Esophagus muscularis mucosa (tissue), 4 donors: ENCODE results near the gene CITED4. TPM values are rescaled to one million over a fixed set of nuclear protein-coding genes. Genes with fewer than 3 reads are reported as not detected.

Experiments used
- DNase-seq: peaks from one replicate; pipeline ENCODE4 v3.0.0-alpha.2; 2017; ENCODE audit errors: extremely low spot score
- H3K27ac ChIP-seq, 4 donors: fragments of 200-600 bp; sonication (generic); replicated peaks in 1 of 4; 1 replicate in 3 of 4; 2 replicates in 1 of 4; pipeline ENCODE4 v1.5.1; 2016 to 2019; ENCODE audit warnings: mild to moderate bottlenecking in 1 of 4
- H3K27me3 ChIP-seq, 4 donors: fragments of 200-600 bp; sonication (generic); one replicate each; pipeline versions ENCODE4 v1.5.1 to v1.6.0; 2016 to 2019
- H3K36me3 ChIP-seq, 4 donors: fragments of 200-600 bp; sonication (generic); one replicate each; pipeline ENCODE4 v1.5.1; 2016 to 2019
- H3K4me1 ChIP-seq, 4 donors: fragments of 200-600 bp; sonication (generic); one replicate each; pipeline ENCODE4 v1.5.1; 2016 to 2019
- H3K4me3 ChIP-seq, 4 donors: fragments of 200-600 bp; sonication (generic); 1 replicate in 2 of 4; 2 replicates in 2 of 4; pipeline ENCODE4 v1.5.1; 2016 to 2019; ENCODE audit warnings: mild to moderate bottlenecking in 4 of 4, moderate library complexity in 1 of 4
- H3K9me3 ChIP-seq, 4 donors: fragments of 200-600 bp; sonication (generic); 1 replicate in 3 of 4; 2 replicates in 1 of 4; pipeline ENCODE4 v1.5.1; 2016 to 2019
- EP300 ChIP-seq: sonication (generic); formaldehyde crosslinking; IDR thresholded peaks from one replicate; pipeline ENCODE4 v1.6.1; 2017; ENCODE audit warnings: antibody characterized with exemption
- POLR2A ChIP-seq: fragments of 450-650 bp; IDR thresholded peaks from one replicate; pipeline ENCODE4 v1.6.1; 2017; ENCODE audit warnings: antibody characterized with exemption, moderate library complexity, mild to moderate bottlenecking, low read depth
- POLR2AphosphoS5 ChIP-seq, 2 donors: sonication (generic); formaldehyde crosslinking; IDR thresholded peaks; one replicate each; pipeline ENCODE4 v1.6.1; 2017; ENCODE audit warnings: antibody characterized with exemption in 2 of 2
- WGBS: methylation state at CpG from one replicate; pipeline ENCODE4 v1.1.5; 2018; 5-methylcytosine and 5-hydroxymethylcytosine counted together
- intact Hi-C: fragments of 100-400 bp; cut with DNase I; formaldehyde crosslinking; loops from one replicate; pipeline ENCODE4 v1.15.1; 2023
- total RNA-seq, 4 donors: library from RNA; depleted of rRNA; stranded (reverse); fragments of >200 nt; gene quantifications; one replicate each; pipeline versions ENCODE4 v1.1.0 to v1.2.1, GENCODE V29; 2016
- TF ChIP-seq, protein P1 (sequence below), 3 experiments: fragments of 200-600 bp in 2 of 3; fragments of 450-650 bp in 1 of 3; sonication (generic) in 2 of 3; IDR thresholded peaks; one replicate each; pipeline ENCODE4 v1.5.1; 2017 to 2019; ENCODE audit warnings: antibody characterized with exemption in 3 of 3, mild to moderate bottlenecking in 2 of 3, moderate library complexity in 1 of 3

The CITED4 gene
- total RNA-seq, 4 donors from 2014 or later: 10.1 to 37.8 (median 18.5) TPM

- H3K9me3 ChIP-seq: peaks cover 0 to 11% (median 2%) of the 10 kb centered on the region in 4 donors
- no peak overlapping the region for H3K4me3 ChIP-seq
- H3K36me3 ChIP-seq: peaks cover 0 to 51% (median 27%) of the 10 kb centered on the region in 4 donors
- H3K27ac ChIP-seq: no peak overlapping the region
- no peaks in the 10 kb centered on the region for H3K27me3 ChIP-seq
- H3K4me1 ChIP-seq: no peaks in the 10 kb centered on the region
- no peak for DNase-seq
- TF ChIP-seq POLR2A (no peak), EP300 (no peak), POLR2AphosphoS5 (IDR thresholded peaks at IDR 0.05) (no peak)
- TF ChIP-seq, protein P1, sequence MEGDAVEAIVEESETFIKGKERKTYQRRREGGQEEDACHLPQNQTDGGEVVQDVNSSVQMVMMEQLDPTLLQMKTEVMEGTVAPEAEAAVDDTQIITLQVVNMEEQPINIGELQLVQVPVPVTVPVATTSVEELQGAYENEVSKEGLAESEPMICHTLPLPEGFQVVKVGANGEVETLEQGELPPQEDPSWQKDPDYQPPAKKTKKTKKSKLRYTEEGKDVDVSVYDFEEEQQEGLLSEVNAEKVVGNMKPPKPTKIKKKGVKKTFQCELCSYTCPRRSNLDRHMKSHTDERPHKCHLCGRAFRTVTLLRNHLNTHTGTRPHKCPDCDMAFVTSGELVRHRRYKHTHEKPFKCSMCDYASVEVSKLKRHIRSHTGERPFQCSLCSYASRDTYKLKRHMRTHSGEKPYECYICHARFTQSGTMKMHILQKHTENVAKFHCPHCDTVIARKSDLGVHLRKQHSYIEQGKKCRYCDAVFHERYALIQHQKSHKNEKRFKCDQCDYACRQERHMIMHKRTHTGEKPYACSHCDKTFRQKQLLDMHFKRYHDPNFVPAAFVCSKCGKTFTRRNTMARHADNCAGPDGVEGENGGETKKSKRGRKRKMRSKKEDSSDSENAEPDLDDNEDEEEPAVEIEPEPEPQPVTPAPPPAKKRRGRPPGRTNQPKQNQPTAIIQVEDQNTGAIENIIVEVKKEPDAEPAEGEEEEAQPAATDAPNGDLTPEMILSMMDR (IDR thresholded peaks at IDR 0.05): no peak
- intact Hi-C loops: no loop called here
- WGBS: 87% methylated on average over 13 of the region's 15 CpGs
Observed at GRCh38 chr1:40838980-40839942, 22.9 kb downstream of the CITED4 start.

GRCh38 chr1:40838045-40838979 lies 23.9 kb downstream of the CITED4 start:
- Histone ChIP-seq H3K27me3 (no peaks in the 10 kb centered on the region), H3K36me3 (peaks cover 0 to 58% (median 30%) of the 10 kb centered on the region in 4 donors), H3K9me3 (peaks cover 0 to 11% (median 2%) of the 10 kb centered on the region in 4 donors), H3K4me3 (no peak overlapping the region), H3K27ac (no peak overlapping the region), H3K4me1 (no peaks in the 10 kb centered on the region)
- intact Hi-C loops: no loop called here
- DNase-seq: no peak
- TF ChIP-seq POLR2AphosphoS5 (IDR thresholded peaks at IDR 0.05) (no peak), POLR2A (no peak), EP300 (no peak)
- TF ChIP-seq, protein P1 (IDR thresholded peaks at IDR 0.05): no peak
- WGBS: 83% methylated on average over 21 of the region's 60 CpGs

DNA sequence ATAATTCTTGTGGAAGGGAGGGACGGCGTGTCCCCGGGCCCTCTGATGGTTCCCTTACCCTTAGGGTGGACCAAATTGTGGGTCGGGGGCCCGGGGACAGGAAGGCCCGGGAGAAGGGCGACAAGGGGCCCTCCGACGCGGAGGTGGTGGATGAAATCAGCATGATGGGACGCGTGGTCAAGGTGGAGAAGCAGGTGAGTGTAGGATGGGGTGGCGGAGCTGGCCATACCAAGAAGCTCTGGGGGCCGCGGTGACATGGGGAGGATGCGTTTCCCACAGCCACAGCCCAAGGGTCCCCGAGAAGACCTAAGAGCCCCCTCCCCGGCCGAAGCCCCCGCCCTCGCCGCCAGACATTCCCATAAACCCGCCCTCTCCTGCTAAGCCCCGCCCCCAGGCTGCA lies 24.6 kb downstream of the CITED4 start:
- Histone ChIP-seq H3K9me3 (peaks cover 0 to 5% (median under 1%) of the 10 kb centered on the region in 4 donors), H3K27me3 (no peaks in the 10 kb centered on the region), H3K36me3 (peaks cover 0 to 65% (median 32%) of the 10 kb centered on the region in 4 donors), H3K4me3 (no peak overlapping the region), H3K27ac (no peak overlapping the region), H3K4me1 (no peaks in the 10 kb centered on the region)
- intact Hi-C loops: no loop called here
- TF ChIP-seq EP300: no peak
- no peak for TF ChIP-seq POLR2A
- TF ChIP-seq, protein P1 (IDR thresholded peaks at IDR 0.05): no peak
- TF ChIP-seq POLR2AphosphoS5 (IDR thresholded peaks at IDR 0.05): no peak
- 81% methylated on average over 17 of the region's 24 CpGs for WGBS
- DNase-seq: no peak

- TF ChIP-seq, protein P1 (IDR thresholded peaks at IDR 0.05): no peak
- TF ChIP-seq EP300 (no peak), POLR2AphosphoS5 (IDR thresholded peaks at IDR 0.05) (no peak), POLR2A (no peak)
- 80% methylated on average over 4 of the region's 4 CpGs for WGBS
- H3K27me3 ChIP-seq: no peaks in the 10 kb centered on the region
- no peak overlapping the region for H3K4me3 ChIP-seq
- no peak for DNase-seq
- H3K9me3 ChIP-seq: no peaks in the 10 kb centered on the region
- no peaks in the 10 kb centered on the region for H3K4me1 ChIP-seq
- H3K36me3 ChIP-seq: peaks cover 0 to 77% (median 38%) of the 10 kb centered on the region in 4 donors
- no peak overlapping the region for H3K27ac ChIP-seq
- intact Hi-C loops: no loop called here
Observed at GRCh38 chr1:40836283-40836682, 25.9 kb downstream of the CITED4 start.
